Measurements from ENCODE around the gene CASP2.
A peak's percentile ranks its signal among the peaks of the same experiment; 100 is the strongest.

The CASP2 gene

GRCh38 chr7:143287935-143288826 lies at the start of gene CASP2:
CASP2 (plus strand) TSS chr7:143288351; CDS start chr7:143288456, 105 bp downstream.
- peak; percentile 95 to 98 for DNase-seq (ENCODE audit: low read depth in 2 of 2)

- DNase-seq (ENCODE audit: low read depth in 2 of 2), result no peak
Observed at GRCh38 chr7:143239813-143240212, 48.3 kb upstream of the CASP2 start.

GRCh38 chr7:143240291-143241168 lies 47.6 kb upstream of the CASP2 start:
- DNase-seq (ENCODE audit: low read depth in 2 of 2), result peak; percentile 19 to 57

GRCh38 chr7:143242306-143242705 lies 45.8 kb upstream of the CASP2 start:
- DNase-seq (ENCODE audit: low read depth in 2 of 2), result no peak

GRCh38 chr7:143243111-143243510 lies 45.0 kb upstream of the CASP2 start:
- DNase-seq (ENCODE audit: low read depth in 2 of 2), result no peak

- DNase-seq (ENCODE audit: low read depth in 2 of 2), result no peak
Observed at GRCh38 chr7:143243614-143244013, 44.5 kb upstream of the CASP2 start.

- no peak for DNase-seq (ENCODE audit: low read depth in 2 of 2)
Observed at GRCh38 chr7:143244321-143244720, 43.8 kb upstream of the CASP2 start.

GRCh38 chr7:143245123-143245522 lies 43.0 kb upstream of the CASP2 start:
- no peak for DNase-seq (ENCODE audit: low read depth in 2 of 2)

GRCh38 chr7:143247372-143247771 lies 40.8 kb upstream of the CASP2 start:
- DNase-seq (ENCODE audit: low read depth in 2 of 2), result no peak

- DNase-seq (ENCODE audit: low read depth in 2 of 2), result no peak
Observed at GRCh38 chr7:143248761-143249354, 39.3 kb upstream of the CASP2 start.

- no peak for DNase-seq (ENCODE audit: low read depth in 2 of 2)
Observed at GRCh38 chr7:143250199-143250598, 38.0 kb upstream of the CASP2 start.

- no peak for DNase-seq (ENCODE audit: low read depth in 2 of 2)
Observed at GRCh38 chr7:143250822-143251221, 37.3 kb upstream of the CASP2 start.

GRCh38 chr7:143252006-143252405 lies 36.1 kb upstream of the CASP2 start:
- DNase-seq (ENCODE audit: low read depth in 2 of 2), result no peak

- DNase-seq (ENCODE audit: low read depth in 2 of 2), result no peak
Observed at GRCh38 chr7:143255564-143255963, 32.6 kb upstream of the CASP2 start.

GRCh38 chr7:143256325-143256724 lies 31.8 kb upstream of the CASP2 start:
- no peak for DNase-seq (ENCODE audit: low read depth in 2 of 2)

- no peak for DNase-seq (ENCODE audit: low read depth in 2 of 2)
Observed at GRCh38 chr7:143256932-143257331, 31.2 kb upstream of the CASP2 start.

- DNase-seq (ENCODE audit: low read depth in 2 of 2), result no peak
Observed at GRCh38 chr7:143257501-143257900, 30.6 kb upstream of the CASP2 start.

- no peak for DNase-seq (ENCODE audit: low read depth in 2 of 2)
Observed at GRCh38 chr7:143258831-143259230, 29.3 kb upstream of the CASP2 start.

- no peak for DNase-seq (ENCODE audit: low read depth in 2 of 2)
Observed at GRCh38 chr7:143259765-143260164, 28.4 kb upstream of the CASP2 start.

GRCh38 chr7:143261901-143262300 lies 26.2 kb upstream of the CASP2 start:
- DNase-seq (ENCODE audit: low read depth in 2 of 2), result no peak

GRCh38 chr7:143263266-143264195 lies 24.6 kb upstream of the CASP2 start, which contains the start of gene GSTK1:
GSTK1 (plus strand) TSS chr7:143263441; CDS start chr7:143263514, 73 bp downstream.
- DNase-seq (ENCODE audit: low read depth in 2 of 2), result peak; percentile 60

Data from stimulated activated CD8-positive, alpha-beta memory T cell treated with anti-CD3 and anti-CD28 coated beads, Interleukin-15, amount 100 ng/mL, for 4 hours (primary cell).